Measurements from ENCODE around the gene DCUN1D2.
"Not testable (repeated sequence)": the region's sequence is repeated elsewhere in the genome, so short reads cannot be mapped to it uniquely, and the experiment has no call there.

The DCUN1D2 gene

DNA sequence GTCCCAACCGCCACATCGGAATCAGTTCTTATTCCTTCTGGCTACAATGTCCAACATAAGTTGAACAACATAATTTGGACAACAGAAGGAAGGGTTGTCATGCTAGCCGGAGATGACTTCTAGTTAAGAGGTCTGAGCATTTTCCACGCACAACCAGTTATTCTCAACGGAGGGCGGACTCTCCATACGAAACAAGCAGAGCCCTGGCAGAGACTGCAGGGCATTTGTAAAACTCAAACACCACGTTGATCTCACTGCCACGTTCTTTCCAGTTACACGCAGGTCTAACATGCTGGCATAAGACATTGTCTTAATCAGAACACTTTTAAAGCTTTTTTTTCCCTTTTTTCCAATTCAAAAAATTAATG, 38.3 kb upstream of the DCUN1D2 start:
- DNase-seq (ENCODE audit: low spot score): no peak
- H3K9me3 Mint-ChIP-seq: no peaks in the 10 kb centered on the region
- no peak overlapping the region for H3K27ac Mint-ChIP-seq
- H3K4me3 Mint-ChIP-seq: no peak overlapping the region
- no peaks in the 10 kb centered on the region for H3K27me3 Mint-ChIP-seq (ENCODE audit: low read depth)
- H3K36me3 Mint-ChIP-seq (ENCODE audit: low read depth): peaks cover 11% of the 10 kb centered on the region
- no peaks in the 10 kb centered on the region for H3K4me1 Mint-ChIP-seq (ENCODE audit: low read depth)

DNA sequence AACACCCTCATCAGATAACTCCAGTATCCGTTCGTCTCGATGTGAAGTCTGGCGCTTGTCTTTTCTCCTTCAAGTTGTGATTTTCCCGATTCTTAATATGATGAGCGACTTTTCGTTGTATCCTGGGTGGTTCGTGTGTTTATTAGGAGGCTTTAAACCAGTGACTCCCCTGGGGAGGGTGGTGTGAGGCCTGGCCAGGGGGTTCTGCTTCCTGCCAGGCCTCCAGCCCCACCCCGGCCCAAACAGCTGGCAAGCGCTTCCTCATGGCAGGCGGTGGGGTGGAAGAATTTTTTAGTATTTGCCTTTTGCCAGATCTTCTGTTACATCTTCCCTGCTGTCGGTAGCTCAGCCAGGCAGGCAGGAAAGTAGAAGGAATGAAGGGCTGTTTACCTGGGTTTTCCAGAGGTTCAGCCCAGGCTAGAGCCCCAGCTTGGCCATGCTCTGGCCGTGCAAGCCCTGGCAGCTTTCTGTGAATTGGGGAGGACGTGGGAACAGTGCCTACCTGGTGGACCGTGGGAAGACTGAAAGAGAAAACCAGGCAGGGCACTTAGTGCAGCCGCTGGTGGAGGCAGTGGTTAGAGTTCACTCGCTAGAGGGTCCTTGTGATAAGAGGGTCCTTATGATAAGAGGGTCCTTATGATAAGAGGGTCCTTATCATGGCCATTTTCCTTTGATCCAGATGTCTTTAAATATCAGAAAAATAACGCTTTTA, 37.7 kb upstream of the DCUN1D2 start:
- H3K4me1 Mint-ChIP-seq (ENCODE audit: low read depth): no peaks in the 10 kb centered on the region
- H3K9me3 Mint-ChIP-seq: no peaks in the 10 kb centered on the region
- H3K27ac Mint-ChIP-seq: no peak overlapping the region
- H3K27me3 Mint-ChIP-seq (ENCODE audit: low read depth): no peaks in the 10 kb centered on the region
- no peak for DNase-seq (ENCODE audit: low spot score)
- peaks cover 14% of the 10 kb centered on the region for H3K36me3 Mint-ChIP-seq (ENCODE audit: low read depth)
- H3K4me3 Mint-ChIP-seq: no peak overlapping the region

DNA sequence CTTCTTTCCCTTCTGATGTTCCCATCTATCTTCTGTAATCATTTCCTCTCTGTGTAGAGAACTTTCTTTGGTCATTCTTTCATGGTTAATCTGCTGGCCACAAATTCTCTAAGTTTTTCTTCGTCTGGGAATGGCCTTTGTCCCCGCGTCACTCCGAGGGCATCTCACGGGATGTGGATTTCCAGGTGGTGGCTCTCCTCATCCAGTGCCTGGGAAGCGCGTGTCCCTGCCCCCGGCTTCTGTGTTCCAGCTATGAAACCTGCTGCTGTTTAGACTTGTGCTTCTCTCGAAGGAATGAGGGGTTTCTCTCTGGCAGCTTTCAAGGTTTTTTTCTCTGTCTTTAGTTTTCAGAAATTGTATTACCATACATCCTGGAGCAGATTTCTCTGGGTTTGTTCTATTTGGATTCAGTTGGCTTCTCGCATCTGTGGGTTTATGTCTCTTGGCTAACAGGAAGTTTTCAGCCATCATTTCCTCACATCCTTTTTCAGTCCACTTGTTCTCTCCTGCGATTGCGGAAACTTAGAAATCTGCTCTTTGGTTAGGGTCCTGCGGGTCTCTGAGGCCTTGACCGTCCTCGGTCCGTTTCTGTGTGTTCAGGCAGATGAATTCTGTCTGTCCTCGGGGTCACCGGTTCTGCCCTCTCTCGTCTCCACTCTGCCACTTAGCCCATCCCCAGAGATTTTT, 36.9 kb upstream of the DCUN1D2 start:
- Mint-ChIP-seq H3K27ac (no peak overlapping the region), H3K4me1 (ENCODE audit: low read depth) (no peaks in the 10 kb centered on the region), H3K9me3 (no peaks in the 10 kb centered on the region), H3K36me3 (ENCODE audit: low read depth) (peaks cover 16% of the 10 kb centered on the region), H3K4me3 (no peak overlapping the region), H3K27me3 (ENCODE audit: low read depth) (no peaks in the 10 kb centered on the region)
- no peak for DNase-seq (ENCODE audit: low spot score)

DNA sequence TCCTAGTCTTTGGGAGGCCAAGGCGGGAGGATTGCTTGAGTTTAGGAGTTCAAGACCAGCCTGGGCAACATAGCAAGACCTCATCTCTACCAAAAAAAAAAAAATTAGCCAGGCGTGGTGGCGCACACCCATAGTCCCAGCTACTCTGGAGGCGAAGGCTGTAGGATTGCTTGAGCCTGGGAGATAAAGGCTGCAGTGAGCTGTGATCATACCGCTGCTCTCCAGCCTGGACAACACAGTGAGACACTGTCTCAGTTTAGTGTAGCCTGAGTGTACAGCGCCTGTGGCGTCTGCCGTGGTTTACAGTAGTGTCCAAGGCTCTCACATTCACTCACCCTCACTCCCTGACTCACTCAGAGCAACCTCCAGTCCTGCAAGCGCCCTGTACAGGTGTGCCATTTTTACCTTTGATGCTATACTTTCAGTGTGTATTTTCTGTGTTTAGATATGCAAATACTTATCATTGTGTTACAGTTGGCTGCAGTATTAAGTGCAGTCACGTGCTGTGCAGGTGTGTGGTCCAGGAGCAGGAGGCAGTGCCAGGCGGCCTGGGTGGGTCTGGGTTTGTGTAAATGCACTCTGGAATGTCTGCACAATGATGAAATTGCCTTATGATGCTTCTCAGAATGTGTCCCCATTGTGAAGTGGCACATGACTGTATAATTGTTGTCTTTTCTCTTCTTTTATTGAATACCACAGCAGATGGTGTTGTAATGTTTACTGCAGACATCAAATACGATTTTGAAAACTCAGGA, 36.1 kb upstream of the DCUN1D2 start:
- peaks cover 17% of the 10 kb centered on the region for H3K36me3 Mint-ChIP-seq (ENCODE audit: low read depth)
- no peaks in the 10 kb centered on the region for H3K9me3 Mint-ChIP-seq
- DNase-seq (ENCODE audit: low spot score): no peak

DNA sequence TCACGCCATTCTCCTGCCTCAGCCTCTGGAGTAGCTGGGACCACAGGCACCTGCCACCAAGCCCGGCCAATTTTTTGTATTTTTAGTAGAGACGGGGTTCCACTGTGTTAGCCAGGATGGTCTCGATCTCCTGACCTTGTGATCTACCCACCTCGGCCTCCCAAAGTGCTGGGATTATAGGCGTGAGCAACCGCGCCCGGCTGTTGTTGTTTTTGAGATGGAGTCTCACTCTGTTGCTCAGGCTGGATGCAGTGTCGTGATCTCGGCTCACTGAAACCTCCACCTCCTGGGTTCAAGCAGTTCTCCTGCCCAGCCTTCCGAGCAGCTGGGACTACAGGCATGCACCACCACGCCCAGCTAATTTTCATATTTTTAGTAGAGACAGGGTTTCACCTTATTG, 31.9 kb upstream of the DCUN1D2 start:
- H3K4me3 Mint-ChIP-seq; H3K27ac Mint-ChIP-seq; H3K4me1 Mint-ChIP-seq (ENCODE audit: low read depth); H3K27me3 Mint-ChIP-seq (ENCODE audit: low read depth); DNase-seq (ENCODE audit: low spot score); H3K9me3 Mint-ChIP-seq: not testable (repeated sequence)
- H3K36me3 Mint-ChIP-seq (ENCODE audit: low read depth): peaks cover 14% of the 10 kb centered on the region

More for the DNA sequence above, 36.1 kb upstream of the DCUN1D2 start:
- H3K27ac Mint-ChIP-seq: no peak overlapping the region
- H3K27me3 Mint-ChIP-seq (ENCODE audit: low read depth): no peaks in the 10 kb centered on the region
- H3K4me3 Mint-ChIP-seq: no peak overlapping the region
- no peaks in the 10 kb centered on the region for H3K4me1 Mint-ChIP-seq (ENCODE audit: low read depth)

DNA sequence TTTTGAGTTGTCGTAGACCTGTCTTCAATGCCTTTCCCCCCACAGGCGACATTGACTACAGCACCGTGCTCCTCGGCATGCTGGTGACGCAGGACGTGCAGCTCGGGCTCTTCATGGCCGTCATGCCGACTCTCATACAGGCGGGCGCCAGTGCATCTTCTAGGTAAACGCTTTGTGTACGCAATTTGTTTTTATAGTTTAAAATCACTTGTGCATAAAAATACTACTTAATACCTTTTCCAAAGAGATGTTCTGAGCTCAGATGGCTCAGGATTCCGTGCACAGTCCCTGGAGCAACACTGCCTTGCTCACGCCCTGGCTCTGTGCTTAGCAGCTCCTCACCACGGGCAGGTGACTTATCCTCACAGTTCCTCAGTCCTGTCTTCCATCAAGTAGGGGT, 30.1 kb upstream of the DCUN1D2 start:
- H3K36me3 Mint-ChIP-seq (ENCODE audit: low read depth): peaks cover 9% of the 10 kb centered on the region
- no peak for DNase-seq (ENCODE audit: low spot score)
- no peaks in the 10 kb centered on the region for H3K27me3 Mint-ChIP-seq (ENCODE audit: low read depth)
- no peaks in the 10 kb centered on the region for H3K9me3 Mint-ChIP-seq
- no peak overlapping the region for H3K4me3 Mint-ChIP-seq
- no peaks in the 10 kb centered on the region for H3K4me1 Mint-ChIP-seq (ENCODE audit: low read depth)
- H3K27ac Mint-ChIP-seq: no peak overlapping the region

DNA sequence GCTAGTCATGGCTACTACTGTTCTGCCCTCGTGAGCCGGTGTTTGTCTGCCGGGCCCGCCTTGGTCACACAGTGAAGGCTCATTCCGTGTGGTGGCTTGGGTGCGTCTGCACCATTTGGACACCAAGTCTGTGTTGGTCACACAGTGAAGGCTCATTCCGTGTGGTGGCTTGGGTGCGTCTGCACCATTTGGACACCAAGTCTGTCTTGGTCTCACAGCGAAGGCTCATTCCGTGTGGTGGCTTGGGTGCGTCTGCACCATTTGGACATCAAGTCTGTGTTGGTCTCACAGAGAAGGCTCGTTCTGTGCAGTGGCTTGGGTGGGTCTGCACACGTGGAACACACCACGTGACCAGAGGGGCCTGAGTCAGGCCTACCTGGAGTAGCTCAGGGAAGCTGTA, 29.0 kb upstream of the DCUN1D2 start:
- no peak for DNase-seq (ENCODE audit: low spot score)
- no peak overlapping the region for H3K27ac Mint-ChIP-seq
- H3K27me3 Mint-ChIP-seq (ENCODE audit: low read depth): no peaks in the 10 kb centered on the region
- no peaks in the 10 kb centered on the region for H3K4me1 Mint-ChIP-seq (ENCODE audit: low read depth)
- H3K36me3 Mint-ChIP-seq (ENCODE audit: low read depth): peaks cover 9% of the 10 kb centered on the region
- no peak overlapping the region for H3K4me3 Mint-ChIP-seq
- no peaks in the 10 kb centered on the region for H3K9me3 Mint-ChIP-seq

DNA sequence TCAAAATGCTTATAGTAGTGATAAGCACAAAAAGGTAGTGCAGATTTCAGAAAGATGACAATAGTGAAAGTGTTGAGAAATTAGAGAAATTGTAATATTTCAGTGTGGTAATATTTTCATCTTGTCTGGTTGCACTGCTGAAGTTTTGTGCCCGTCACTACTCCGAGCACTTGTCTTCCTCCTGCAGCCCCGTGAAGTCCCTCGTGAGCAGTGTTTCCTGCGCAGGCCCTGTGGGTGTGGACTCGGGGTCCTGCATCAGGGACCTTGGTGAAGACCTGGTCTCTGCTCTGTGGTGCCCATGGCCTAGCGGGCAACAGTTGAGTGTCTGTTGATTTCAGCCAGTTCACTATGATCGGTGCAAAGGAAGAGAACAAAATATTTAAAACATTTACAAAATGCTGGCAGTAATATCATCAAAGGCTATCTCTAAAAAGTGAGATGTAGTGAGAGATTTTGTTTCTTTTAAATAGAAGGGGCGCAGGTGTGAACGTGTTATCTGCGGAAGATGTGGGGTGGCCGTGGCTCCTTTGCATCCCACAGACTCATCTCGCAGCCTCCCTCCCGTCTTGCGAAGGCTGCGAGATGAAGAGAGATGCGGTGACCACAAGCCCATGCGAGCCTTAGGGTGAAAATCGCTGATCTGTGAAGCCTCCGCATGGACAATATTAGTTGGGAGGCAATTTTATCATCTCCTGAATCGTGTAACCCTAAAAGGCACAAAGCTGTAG, 27.7 kb upstream of the DCUN1D2 start:
- no peaks in the 10 kb centered on the region for H3K9me3 Mint-ChIP-seq
- H3K27me3 Mint-ChIP-seq (ENCODE audit: low read depth): no peaks in the 10 kb centered on the region
- H3K4me3 Mint-ChIP-seq: no peak overlapping the region
- no peak for DNase-seq (ENCODE audit: low spot score)
- no peaks in the 10 kb centered on the region for H3K4me1 Mint-ChIP-seq (ENCODE audit: low read depth)
- peaks cover 6% of the 10 kb centered on the region for H3K36me3 Mint-ChIP-seq (ENCODE audit: low read depth)
- H3K27ac Mint-ChIP-seq: no peak overlapping the region

DNA sequence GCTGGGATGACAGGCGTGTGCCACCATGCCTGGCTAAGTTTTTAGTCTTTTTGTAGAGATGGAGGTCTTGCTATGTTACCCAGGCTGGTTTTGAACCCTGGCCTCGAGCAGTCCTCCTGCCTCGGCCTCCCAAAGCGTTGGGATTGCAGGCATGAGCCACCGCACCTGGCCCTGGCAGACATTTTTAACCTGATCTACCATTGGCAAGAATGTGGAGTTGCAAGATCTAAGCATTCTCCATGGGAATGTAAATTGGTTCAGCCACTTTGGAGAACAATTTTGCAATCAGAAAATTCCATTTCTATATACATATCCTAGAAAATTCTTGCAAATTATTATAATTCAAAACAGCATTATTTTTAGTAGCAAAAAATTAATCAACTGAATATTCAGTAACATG, 24.3 kb upstream of the DCUN1D2 start:
- Mint-ChIP-seq H3K27me3 (ENCODE audit: low read depth) (no peaks in the 10 kb centered on the region), H3K36me3 (ENCODE audit: low read depth) (no peaks in the 10 kb centered on the region), H3K4me1 (ENCODE audit: low read depth) (no peaks in the 10 kb centered on the region), H3K9me3 (no peaks in the 10 kb centered on the region), H3K27ac (no peak overlapping the region), H3K4me3 (no peak overlapping the region)
- DNase-seq (ENCODE audit: low spot score): no peak

DNA sequence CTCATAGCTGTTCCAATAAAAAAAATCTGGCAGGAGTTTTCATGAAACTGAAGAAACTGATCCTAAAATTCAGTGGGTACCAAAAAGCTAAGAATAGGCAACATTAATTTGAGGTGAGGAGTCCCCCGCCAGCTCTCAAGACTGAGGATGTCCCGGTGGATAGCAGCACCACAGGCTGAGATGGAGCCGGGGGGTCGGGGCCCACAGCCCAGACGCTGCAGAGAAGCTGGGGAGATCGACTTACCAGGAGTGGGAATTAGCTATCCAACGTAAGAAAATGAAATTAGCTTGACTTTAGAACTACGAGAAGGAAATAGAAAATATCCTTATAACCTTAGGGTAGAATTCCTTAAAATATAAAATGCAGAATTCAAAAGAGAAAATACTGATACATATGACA, 23.2 kb upstream of the DCUN1D2 start:
- H3K4me3 Mint-ChIP-seq: no peak overlapping the region
- no peak overlapping the region for H3K27ac Mint-ChIP-seq
- H3K36me3 Mint-ChIP-seq (ENCODE audit: low read depth): peaks cover 4% of the 10 kb centered on the region
- no peak for DNase-seq (ENCODE audit: low spot score)
- no peaks in the 10 kb centered on the region for H3K4me1 Mint-ChIP-seq (ENCODE audit: low read depth)
- no peaks in the 10 kb centered on the region for H3K27me3 Mint-ChIP-seq (ENCODE audit: low read depth)
- no peaks in the 10 kb centered on the region for H3K9me3 Mint-ChIP-seq

DNA sequence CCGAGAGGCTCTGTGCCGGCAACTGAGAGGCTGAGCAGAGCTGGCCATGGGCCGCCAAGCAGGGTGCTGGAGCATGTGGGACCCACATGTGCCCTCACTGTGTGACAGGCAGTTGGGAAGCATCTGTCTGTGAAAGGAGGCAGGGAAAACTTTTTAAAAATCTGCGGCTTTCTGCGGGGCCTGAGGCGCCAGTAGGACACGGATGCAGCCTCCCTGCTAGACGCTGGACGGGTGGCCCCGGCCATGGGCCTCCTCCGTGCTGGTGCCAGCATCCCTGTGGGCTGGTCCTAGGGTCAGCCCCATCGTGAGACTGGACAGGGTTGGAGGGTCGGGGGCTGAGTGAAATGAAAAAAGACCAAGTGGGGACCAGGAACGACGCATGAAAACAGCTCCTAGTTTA, 20.9 kb upstream of the DCUN1D2 start:
- peaks cover 4% of the 10 kb centered on the region for H3K36me3 Mint-ChIP-seq (ENCODE audit: low read depth)
- H3K27me3 Mint-ChIP-seq (ENCODE audit: low read depth): no peaks in the 10 kb centered on the region
- H3K4me3 Mint-ChIP-seq: no peak overlapping the region

DNA sequence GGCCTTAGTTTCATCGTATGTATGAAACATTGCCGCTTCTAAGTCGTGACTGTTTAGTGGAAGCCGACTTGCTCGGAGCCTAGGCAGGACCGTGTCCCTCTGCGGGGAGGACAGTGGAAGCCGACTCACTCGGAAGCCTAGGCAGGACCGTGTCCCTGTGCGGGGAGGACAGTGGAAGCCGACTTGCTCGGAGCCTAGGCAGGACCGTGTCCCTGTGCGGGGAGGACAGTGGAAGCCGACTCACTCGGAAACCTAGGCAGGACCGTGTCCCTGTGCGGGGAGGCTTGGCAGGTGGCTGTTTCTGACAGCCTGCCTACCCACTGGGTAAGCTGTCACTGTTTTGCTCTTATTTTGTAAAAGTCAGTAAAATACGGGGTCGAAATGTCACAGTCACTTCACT, 20.4 kb upstream of the DCUN1D2 start:
- peaks cover 4% of the 10 kb centered on the region for H3K36me3 Mint-ChIP-seq (ENCODE audit: low read depth)
- H3K9me3 Mint-ChIP-seq: no peaks in the 10 kb centered on the region
- no peak for DNase-seq (ENCODE audit: low spot score)
- H3K4me3 Mint-ChIP-seq: no peak overlapping the region
- H3K27ac Mint-ChIP-seq: no peak overlapping the region
- H3K4me1 Mint-ChIP-seq (ENCODE audit: low read depth): no peaks in the 10 kb centered on the region
- H3K27me3 Mint-ChIP-seq (ENCODE audit: low read depth): no peaks in the 10 kb centered on the region

More for the DNA sequence above, 20.9 kb upstream of the DCUN1D2 start:
- no peak for DNase-seq (ENCODE audit: low spot score)
- Mint-ChIP-seq H3K4me1 (ENCODE audit: low read depth) (no peaks in the 10 kb centered on the region), H3K27ac (no peak overlapping the region), H3K9me3 (no peaks in the 10 kb centered on the region)

DNA sequence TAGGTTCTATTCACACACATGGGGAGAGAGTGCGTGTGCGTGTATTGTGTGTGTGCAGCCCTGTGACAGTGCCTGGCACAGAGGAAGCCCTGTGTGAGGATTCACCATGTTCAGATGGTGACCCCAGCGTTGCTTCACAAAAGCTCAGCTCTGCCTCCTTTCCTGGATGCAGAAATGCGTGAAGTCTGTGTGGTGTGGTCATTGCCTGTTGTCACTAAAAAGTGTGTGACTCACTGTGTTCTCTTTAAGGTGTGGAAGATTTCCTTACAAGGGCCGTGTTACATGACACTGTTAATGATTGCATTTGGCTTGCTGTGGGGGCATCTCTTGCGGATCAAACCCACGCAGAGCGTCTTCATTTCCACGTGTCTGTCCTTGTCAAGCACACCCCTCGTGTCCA, 19.5 kb upstream of the DCUN1D2 start:
- DNase-seq (ENCODE audit: low spot score): no peak
- H3K9me3 Mint-ChIP-seq: no peaks in the 10 kb centered on the region
- no peak overlapping the region for H3K27ac Mint-ChIP-seq
- H3K4me3 Mint-ChIP-seq: no peak overlapping the region
- H3K4me1 Mint-ChIP-seq (ENCODE audit: low read depth): peaks cover 2% of the 10 kb centered on the region
- peaks cover 9% of the 10 kb centered on the region for H3K36me3 Mint-ChIP-seq (ENCODE audit: low read depth)
- no peaks in the 10 kb centered on the region for H3K27me3 Mint-ChIP-seq (ENCODE audit: low read depth)

Data from T-helper 2 cell treated with Interferon-gamma antibody and Interleukin-4, amounts not matched to agents 5 μg/mL and 100 μg/mL, for 36 hours (primary cell).